ENCODE results near the gene KRTAP3-1. TPM values are rescaled to one million over a fixed set of nuclear protein-coding genes. Genes with fewer than 3 reads are reported as not detected.

Gene KRTAP3-1
- total and polyA plus RNA-seq, 9 of the 15 experiments (the other 6 are each of a cell fraction or from before 2014, with no cell fraction given) = not detected

GRCh38 chr17:41013181-41013580, 4.3 kb upstream of the KRTAP3-1 start:
- Histone ChIP-seq H3K27me3 (ENCODE audit: control insufficient read depth in 2 of 2, insufficient read depth in 2 of 2, low read length in 2 of 2) (peaks cover 0 to 6% of the 10 kb centered on the region in 2 experiments; a peak in 3 of 5 replicates), H3K4me3 (no peak overlapping the region), H4K20me1 (replicated peaks; ENCODE audit: control insufficient read depth, insufficient read depth, low read length) (no peaks in the 10 kb centered on the region), H3K9me3 (replicated peaks; ENCODE audit: control insufficient read depth, insufficient read depth, low read depth, low read length) (no peaks in the 10 kb centered on the region), H3K9ac (ENCODE audit: insufficient read depth in 1 of 2, low read depth in 2 of 2, low read length in 2 of 2) (no peak overlapping the region), H3K36me3 (ENCODE audit: control insufficient read depth, insufficient read depth, low read length) (no peaks in the 10 kb centered on the region), H3K4me2 (ENCODE audit: insufficient read depth, low read length) (no peak overlapping the region), H2AFZ (ENCODE audit: low read depth, low read length) (no peak overlapping the region), H3K79me2 (ENCODE audit: control insufficient read depth, insufficient read depth, low read length) (no peaks in the 10 kb centered on the region), H3K9me1 (ENCODE audit: control insufficient read depth, insufficient read depth, low read length) (no peaks in the 10 kb centered on the region), H3K27ac (ENCODE audit: extremely low read depth, low read depth, low read length) (no peak overlapping the region), H3K4me1 (replicated peaks in 1 of 2; ENCODE audit: control insufficient read depth in 2 of 2, insufficient read depth in 2 of 2, low read length in 2 of 2) (no peaks in the 10 kb centered on the region)
- BruUV-seq (replicated peaks) = no TSS peak
- FAIRE-seq (no peak), ATAC-seq (no peak), DNase-seq (ENCODE audit: extremely low read depth in 1 of 4, low spot score in 3 of 4) (no peak)
- intact Hi-C loops (cut with micrococcal nuclease) = no loop called here
- CTCF ChIA-PET (ENCODE audit: low intra/inter-chr PET ratio) = no interaction called here
- in situ Hi-C loops (cut with MboI) = no loop called here
- POLR2A ChIA-PET = no interaction called here
- 6% methylated on average over 3 of the region's 3 CpGs for WGBS (ENCODE audit: insufficient coverage, low coverage, missing lambda C conversion rate)
- TF ChIP-seq WHSC1 (IDR thresholded peaks at IDR 0.05; ENCODE audit: low read length) (no peak), TAF15 (IDR thresholded peaks at IDR 0.05; ENCODE audit: low read depth, low read length) (no peak), POLR2A (conservative IDR thresholded peaks at IDR 0.05) (no peak), NRF1 (conservative IDR thresholded peaks at IDR 0.05 in 1 of 2, IDR thresholded peaks at IDR 0.05 in 1 of 2) (no peak), ETS1 (conservative IDR thresholded peaks at IDR 0.05; ENCODE audit: control insufficient read depth, low read depth, low read length) (no peak), ZNF644 (tag; IDR thresholded peaks at IDR 0.05; ENCODE audit: low read depth) (no peak), SAFB2 (IDR thresholded peaks at IDR 0.05; ENCODE audit: borderline replicate concordance, low read depth, low read length, severe bottlenecking) (no peak), HNRNPUL1 (IDR thresholded peaks at IDR 0.05; ENCODE audit: low read length) (no peak), THRB (CRISPR knock-in tag; conservative IDR thresholded peaks at IDR 0.05) (no peak), ZFP91 (CRISPR knock-in tag; IDR thresholded peaks at IDR 0.05) (no peak), MAFG (tag; conservative IDR thresholded peaks at IDR 0.05) (no peak), CREB3L1 (IDR thresholded peaks at IDR 0.05; ENCODE audit: borderline replicate concordance, low read depth) (no peak)
- TF ChIP-seq, protein P1, sequence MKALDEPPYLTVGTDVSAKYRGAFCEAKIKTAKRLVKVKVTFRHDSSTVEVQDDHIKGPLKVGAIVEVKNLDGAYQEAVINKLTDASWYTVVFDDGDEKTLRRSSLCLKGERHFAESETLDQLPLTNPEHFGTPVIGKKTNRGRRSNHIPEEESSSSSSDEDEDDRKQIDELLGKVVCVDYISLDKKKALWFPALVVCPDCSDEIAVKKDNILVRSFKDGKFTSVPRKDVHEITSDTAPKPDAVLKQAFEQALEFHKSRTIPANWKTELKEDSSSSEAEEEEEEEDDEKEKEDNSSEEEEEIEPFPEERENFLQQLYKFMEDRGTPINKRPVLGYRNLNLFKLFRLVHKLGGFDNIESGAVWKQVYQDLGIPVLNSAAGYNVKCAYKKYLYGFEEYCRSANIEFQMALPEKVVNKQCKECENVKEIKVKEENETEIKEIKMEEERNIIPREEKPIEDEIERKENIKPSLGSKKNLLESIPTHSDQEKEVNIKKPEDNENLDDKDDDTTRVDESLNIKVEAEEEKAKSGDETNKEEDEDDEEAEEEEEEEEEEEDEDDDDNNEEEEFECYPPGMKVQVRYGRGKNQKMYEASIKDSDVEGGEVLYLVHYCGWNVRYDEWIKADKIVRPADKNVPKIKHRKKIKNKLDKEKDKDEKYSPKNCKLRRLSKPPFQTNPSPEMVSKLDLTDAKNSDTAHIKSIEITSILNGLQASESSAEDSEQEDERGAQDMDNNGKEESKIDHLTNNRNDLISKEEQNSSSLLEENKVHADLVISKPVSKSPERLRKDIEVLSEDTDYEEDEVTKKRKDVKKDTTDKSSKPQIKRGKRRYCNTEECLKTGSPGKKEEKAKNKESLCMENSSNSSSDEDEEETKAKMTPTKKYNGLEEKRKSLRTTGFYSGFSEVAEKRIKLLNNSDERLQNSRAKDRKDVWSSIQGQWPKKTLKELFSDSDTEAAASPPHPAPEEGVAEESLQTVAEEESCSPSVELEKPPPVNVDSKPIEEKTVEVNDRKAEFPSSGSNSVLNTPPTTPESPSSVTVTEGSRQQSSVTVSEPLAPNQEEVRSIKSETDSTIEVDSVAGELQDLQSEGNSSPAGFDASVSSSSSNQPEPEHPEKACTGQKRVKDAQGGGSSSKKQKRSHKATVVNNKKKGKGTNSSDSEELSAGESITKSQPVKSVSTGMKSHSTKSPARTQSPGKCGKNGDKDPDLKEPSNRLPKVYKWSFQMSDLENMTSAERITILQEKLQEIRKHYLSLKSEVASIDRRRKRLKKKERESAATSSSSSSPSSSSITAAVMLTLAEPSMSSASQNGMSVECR (CRISPR knock-in tag; IDR thresholded peaks at IDR 0.05) = no peak
